H9 (cell line): ENCODE measurements around the gene RALGPS2. TPM values are rescaled to one million over a fixed set of nuclear protein-coding genes. Genes with fewer than 3 reads are reported as not detected.

ENCODE experiments used
- DNase-seq: peaks from one replicate; pipeline ENCODE4 v3.0.0-alpha.2; 2017
- H2AFZ ChIP-seq: one replicate; pipeline ENCODE4 v1.6.1; 2013; ENCODE audit warnings: mild to moderate bottlenecking, low read length, control low read depth, moderate library complexity
- H2AK5ac ChIP-seq: 2 replicates; pipeline ENCODE4 v1.6.1; 2013; ENCODE audit warnings: low read length, control low read depth, mixed read lengths; ENCODE audit not compliant: insufficient read length
- H2BK120ac ChIP-seq: one replicate; pipeline ENCODE4 v1.6.1; 2013; ENCODE audit warnings: low read depth, mild to moderate bottlenecking, low read length, control low read depth, inconsistent platforms; ENCODE audit not compliant: poor library complexity, severe bottlenecking
- H2BK12ac ChIP-seq: 2 replicates; pipeline ENCODE4 v1.6.1; 2013; ENCODE audit warnings: low read length, control low read depth, mixed read lengths, low read depth; ENCODE audit not compliant: insufficient read length
- H2BK15ac ChIP-seq: 2 replicates; pipeline ENCODE4 v1.6.1; 2013; ENCODE audit warnings: low read depth, low read length, control low read depth
- H2BK20ac ChIP-seq: one replicate; pipeline ENCODE4 v1.6.1; 2013; ENCODE audit warnings: low read depth, mild to moderate bottlenecking, low read length, control low read depth, inconsistent platforms; ENCODE audit not compliant: poor library complexity, severe bottlenecking
- H2BK5ac ChIP-seq: 2 replicates; pipeline ENCODE4 v1.6.1; 2013; ENCODE audit warnings: low read length, control low read depth, mixed read lengths; ENCODE audit not compliant: insufficient read length
- H3K14ac ChIP-seq: 2 replicates; pipeline ENCODE4 v1.6.1; 2013; ENCODE audit warnings: low read length, control low read depth; ENCODE audit not compliant: insufficient read depth
- H3K18ac ChIP-seq: 2 replicates; pipeline ENCODE4 v1.6.1; 2013; ENCODE audit warnings: low read depth, mild to moderate bottlenecking, mixed read lengths, low read length, control low read depth; ENCODE audit not compliant: insufficient read length
- H3K23ac ChIP-seq: 2 replicates; pipeline ENCODE4 v1.6.1; 2013; ENCODE audit warnings: low read length, control low read depth, mixed read lengths, low read depth; ENCODE audit not compliant: insufficient read length
- H3K23me2 ChIP-seq: 2 replicates; pipeline ENCODE4 v1.6.1; 2013; ENCODE audit warnings: low read depth, mild to moderate bottlenecking, mixed read lengths, low read length, control low read depth; ENCODE audit not compliant: insufficient read length, poor library complexity, severe bottlenecking
- H3K27ac ChIP-seq: 2 replicates; pipeline ENCODE4 v1.5.1; 2013; ENCODE audit warnings: low read length, control low read depth, mixed read lengths, low read depth; ENCODE audit not compliant: insufficient read length
- H3K27me3 ChIP-seq: 2 replicates; pipeline ENCODE4 v1.6.1; 2013; ENCODE audit warnings: low read length, control low read depth, inconsistent platforms; ENCODE audit not compliant: insufficient read depth
- H3K4ac ChIP-seq: 2 replicates; pipeline ENCODE4 v1.6.1; 2013; ENCODE audit warnings: low read depth, mild to moderate bottlenecking, control low read depth, inconsistent platforms, low read length, moderate library complexity
- H3K4me1 ChIP-seq: 2 replicates; pipeline ENCODE4 v1.6.1; 2013; ENCODE audit warnings: low read length, control low read depth, inconsistent platforms; ENCODE audit not compliant: insufficient read depth
- H3K4me2 ChIP-seq: 2 replicates; pipeline ENCODE4 v1.6.1; 2013; ENCODE audit warnings: low read length, control low read depth, mixed read lengths; ENCODE audit not compliant: insufficient read length, insufficient read depth
- H3K56ac ChIP-seq: 2 replicates; pipeline ENCODE4 v1.6.1; 2013; ENCODE audit warnings: low read depth, mild to moderate bottlenecking, mixed read lengths, low read length, control low read depth; ENCODE audit not compliant: insufficient read length
- H3K79me1 ChIP-seq: 2 replicates; pipeline ENCODE4 v1.6.1; 2013; ENCODE audit warnings: low read depth, mild to moderate bottlenecking, moderate library complexity, low read length, control low read depth, inconsistent platforms; ENCODE audit not compliant: insufficient read depth, poor library complexity, severe bottlenecking
- H3K79me2 ChIP-seq: 2 replicates; pipeline ENCODE4 v1.6.1; 2013; ENCODE audit warnings: low read length, control low read depth, inconsistent platforms; ENCODE audit not compliant: insufficient read depth
- H3K9ac ChIP-seq: 2 replicates; pipeline ENCODE4 v1.6.1; 2013; ENCODE audit warnings: low read length, control low read depth, mixed read lengths; ENCODE audit not compliant: insufficient read length; ENCODE audit errors: extremely low read depth
- H3K9me3 ChIP-seq: one replicate; pipeline ENCODE4 v1.6.1; 2013; ENCODE audit warnings: low read depth, low read length, inconsistent platforms; ENCODE audit not compliant: control insufficient read depth
- H3T11ph ChIP-seq: one replicate; pipeline ENCODE4 v1.6.1; 2013; ENCODE audit warnings: mild to moderate bottlenecking, low read length, control low read depth, inconsistent platforms
- H4K20me1 ChIP-seq: one replicate; pipeline ENCODE4 v1.6.1; 2013; ENCODE audit not compliant: control insufficient read depth, insufficient read length, insufficient read depth
- H4K5ac ChIP-seq: 2 replicates; pipeline ENCODE4 v1.6.1; 2013; ENCODE audit warnings: low read depth, mild to moderate bottlenecking, mixed read lengths, low read length, control low read depth; ENCODE audit not compliant: insufficient read length
- H4K8ac ChIP-seq: replicated peaks from 2 replicates; pipeline ENCODE4 v1.6.1; 2013; ENCODE audit warnings: low read length, control low read depth, mixed read lengths, low read depth; ENCODE audit not compliant: insufficient read length
- H4K91ac ChIP-seq: 2 replicates; pipeline ENCODE4 v1.6.1; 2013; ENCODE audit warnings: low read depth, mild to moderate bottlenecking, moderate library complexity, mixed read lengths, low read length, control low read depth; ENCODE audit not compliant: insufficient read length
- H3K27ac Mint-ChIP-seq, 3 experiments: 2 replicates in 2 of 3; 3 replicates in 1 of 3; pipeline ENCODE4 v1.8.0; 2020 to 2021; ENCODE audit warnings: mixed read lengths in 3 of 3, mild to moderate bottlenecking in 1 of 3, moderate library complexity in 1 of 3
- H3K27me3 Mint-ChIP-seq: 2 replicates; pipeline ENCODE4 v1.8.0; 2021; ENCODE audit warnings: low read depth, mild to moderate bottlenecking, moderate library complexity, mixed read lengths
- H3K36me3 Mint-ChIP-seq, 3 experiments: 2 replicates in 2 of 3; 3 replicates in 1 of 3; pipeline ENCODE4 v1.8.0; 2020 to 2021; ENCODE audit warnings: low read depth in 3 of 3, mixed read lengths in 3 of 3; ENCODE audit not compliant: insufficient read depth in 1 of 3
- H3K4me1 Mint-ChIP-seq, 2 experiments: 2 replicates each; pipeline ENCODE4 v1.8.0; 2020; ENCODE audit warnings: mixed read lengths in 2 of 2
- H3K4me3 Mint-ChIP-seq, 2 experiments: 2 replicates in 1 of 2; 3 replicates in 1 of 2; pipeline ENCODE4 v1.8.0; 2020 to 2021; ENCODE audit warnings: mild to moderate bottlenecking in 2 of 2, mixed read lengths in 2 of 2, moderate library complexity in 1 of 2
- H3K9me3 Mint-ChIP-seq, 2 experiments: 2 replicates in 1 of 2; 3 replicates in 1 of 2; pipeline ENCODE4 v1.8.0; 2020; ENCODE audit warnings: mild to moderate bottlenecking in 2 of 2, mixed read lengths in 2 of 2, moderate library complexity in 1 of 2
- WGBS: extraction: QIAGEN DNeasy Blood & Tissue Kit; methylation state at CpG from one replicate; pipeline ENCODE4 v1.1.7; 2013; ENCODE audit warnings: missing lambda C conversion rate, low lambda C conversion rate, mixed read lengths; ENCODE audit not compliant: insufficient read length; ENCODE audit errors: extremely low coverage; 5-methylcytosine and 5-hydroxymethylcytosine counted together
- total RNA-seq: library from RNA; stranded (reverse); gene quantifications from 2 replicates; pipeline ENCODE4 v1.2.1, GENCODE V29; 2021
- TF ChIP-seq, protein P1 (sequence below): fragments of 200-600 bp; sonication (generic); conservative IDR thresholded peaks from 3 replicates; pipeline ENCODE4 v1.8.0; 2021; ENCODE audit warnings: antibody characterized with exemption, mild to moderate bottlenecking

Gene RALGPS2
- total RNA-seq, 1 experiment from 2014 or later, result 32.6 TPM

DNA sequence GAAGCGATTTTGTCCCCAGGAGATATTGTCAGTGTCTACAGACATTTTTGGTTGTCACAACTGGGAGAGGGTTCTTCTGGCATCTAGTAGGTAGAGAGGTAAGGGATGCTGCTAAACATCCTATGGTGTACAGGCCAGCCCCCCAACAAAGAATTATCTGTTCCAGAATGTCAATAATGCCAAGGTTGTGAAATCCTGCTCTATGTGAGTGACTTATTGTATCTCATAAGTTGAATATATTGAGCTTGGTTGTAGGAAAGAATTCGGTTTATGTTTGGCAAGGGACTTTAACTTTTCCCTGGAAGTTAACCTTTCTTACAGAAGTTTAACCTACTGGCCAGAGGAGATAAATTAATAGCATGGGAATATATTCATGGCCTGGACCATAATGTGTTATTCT is 198.5 kb downstream of the RALGPS2 start:
- Histone ChIP-seq H3K56ac (no peak overlapping the region), H2AK5ac (no peak overlapping the region), H3K4me1 (no peaks in the 10 kb centered on the region), H4K5ac (no peak overlapping the region), H4K91ac (no peak overlapping the region), H3K14ac (no peak overlapping the region), H4K8ac (no peak overlapping the region), H4K20me1 (no peaks in the 10 kb centered on the region), H2BK20ac (no peak overlapping the region), H2BK5ac (no peak overlapping the region), H3K18ac (no peak overlapping the region), H3K4ac (no peak overlapping the region), H3K79me2 (no peaks in the 10 kb centered on the region), H3K23ac (no peak overlapping the region), H2BK120ac (no peak overlapping the region), H3K27me3 (no peaks in the 10 kb centered on the region), H2BK15ac (no peak overlapping the region), H3K23me2 (no peaks in the 10 kb centered on the region), H3K4me2 (no peak overlapping the region), H3K27ac (no peak overlapping the region), H3K79me1 (no peaks in the 10 kb centered on the region), H2BK12ac (no peak overlapping the region), H3T11ph (no peak overlapping the region), H3K9ac (no peak overlapping the region), H3K9me3 (no peaks in the 10 kb centered on the region), H2AFZ (no peak overlapping the region)
- no peak for DNase-seq
- H3K27me3 Mint-ChIP-seq, result no peaks in the 10 kb centered on the region
- no peaks in the 10 kb centered on the region for H3K9me3 Mint-ChIP-seq
- H3K36me3 Mint-ChIP-seq, result no peaks in the 10 kb centered on the region
- no CpG with 5 or more reads among the region's 2 CpGs for whole genome bisulfite sequencing
- TF ChIP-seq, protein P1, sequence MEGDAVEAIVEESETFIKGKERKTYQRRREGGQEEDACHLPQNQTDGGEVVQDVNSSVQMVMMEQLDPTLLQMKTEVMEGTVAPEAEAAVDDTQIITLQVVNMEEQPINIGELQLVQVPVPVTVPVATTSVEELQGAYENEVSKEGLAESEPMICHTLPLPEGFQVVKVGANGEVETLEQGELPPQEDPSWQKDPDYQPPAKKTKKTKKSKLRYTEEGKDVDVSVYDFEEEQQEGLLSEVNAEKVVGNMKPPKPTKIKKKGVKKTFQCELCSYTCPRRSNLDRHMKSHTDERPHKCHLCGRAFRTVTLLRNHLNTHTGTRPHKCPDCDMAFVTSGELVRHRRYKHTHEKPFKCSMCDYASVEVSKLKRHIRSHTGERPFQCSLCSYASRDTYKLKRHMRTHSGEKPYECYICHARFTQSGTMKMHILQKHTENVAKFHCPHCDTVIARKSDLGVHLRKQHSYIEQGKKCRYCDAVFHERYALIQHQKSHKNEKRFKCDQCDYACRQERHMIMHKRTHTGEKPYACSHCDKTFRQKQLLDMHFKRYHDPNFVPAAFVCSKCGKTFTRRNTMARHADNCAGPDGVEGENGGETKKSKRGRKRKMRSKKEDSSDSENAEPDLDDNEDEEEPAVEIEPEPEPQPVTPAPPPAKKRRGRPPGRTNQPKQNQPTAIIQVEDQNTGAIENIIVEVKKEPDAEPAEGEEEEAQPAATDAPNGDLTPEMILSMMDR, result no peak
- peaks cover 6 to 9% of the 10 kb centered on the region in 2 experiments for H3K4me1 Mint-ChIP-seq
- no peak overlapping the region for H3K27ac Mint-ChIP-seq
- H3K4me3 Mint-ChIP-seq, result no peak overlapping the region
